NB4 (cell line): Measurements from ENCODE around the gene BIRC3.

Experiments
- DNase-seq: peaks from one replicate; pipeline ENCODE4 v3.0.0; 2010; ENCODE audit warnings: low read depth
- H3K4me3 ChIP-seq: one replicate; pipeline ENCODE4 v1.5.1; 2011; ENCODE audit warnings: mild to moderate bottlenecking, low read depth, low read length, moderate library complexity
- CTCF ChIP-seq: IDR thresholded peaks from one replicate; pipeline ENCODE4 v1.5.1; 2012; ENCODE audit warnings: low read depth, low read length
- MAX ChIP-seq: IDR thresholded peaks from 2 replicates; pipeline ENCODE4 v1.6.1; 2011; ENCODE audit warnings: low read depth, low read length
- MYC ChIP-seq: IDR thresholded peaks from 2 replicates; pipeline ENCODE4 v1.6.1; 2011; ENCODE audit warnings: low read depth, low read length
- POLR2A ChIP-seq: IDR thresholded peaks from 2 replicates; pipeline ENCODE4 v1.6.1; 2011; ENCODE audit warnings: mild to moderate bottlenecking; ENCODE audit not compliant: insufficient read length; ENCODE audit errors: extremely low read depth

Gene BIRC3

GRCh38 chr11:102317099-102317767, at the start of gene BIRC3:
Gene BIRC3, plus strand, starts transcription at chr11:102317484. Its CDS starts 7,026 bp downstream, at chr11:102324510.
- peak; percentile 87 for DNase-seq
- TF ChIP-seq MYC = peak; percentile 40
- TF ChIP-seq POLR2A = no peak
- TF ChIP-seq CTCF = peak; percentile 9
- TF ChIP-seq MAX = peak; percentile 69
- peak within 1 kb of the TSS; percentile 60 for H3K4me3 ChIP-seq

GRCh38 chr11:102267609-102268008, 49.7 kb upstream of the BIRC3 start:
- no peak for DNase-seq
- TF ChIP-seq MYC (no peak), POLR2A (no peak), MAX (no peak), CTCF (no peak)
- no peak overlapping the region for H3K4me3 ChIP-seq

- no peak for DNase-seq
- no peak for TF ChIP-seq MAX
- TF ChIP-seq CTCF = no peak
- no peak for TF ChIP-seq MYC
- TF ChIP-seq POLR2A = no peak
- H3K4me3 ChIP-seq = no peak overlapping the region
Measured at GRCh38 chr11:102268083-102268984, 49.0 kb upstream of the BIRC3 start.

- no peak for DNase-seq
- no peak for TF ChIP-seq MAX
- no peak for TF ChIP-seq POLR2A
- no peak for TF ChIP-seq CTCF
- no peak for TF ChIP-seq MYC
- no peak overlapping the region for H3K4me3 ChIP-seq
Measured at GRCh38 chr11:102268985-102269470, 48.3 kb upstream of the BIRC3 start.

- H3K4me3 ChIP-seq = no peak overlapping the region
- TF ChIP-seq CTCF = no peak
- no peak for TF ChIP-seq POLR2A
- no peak for TF ChIP-seq MYC
- no peak for TF ChIP-seq MAX
- no peak for DNase-seq
Measured at GRCh38 chr11:102269927-102270326, 47.4 kb upstream of the BIRC3 start.
